HAP-1 (cell line): ENCODE data around the gene MAP3K15.
A peak's percentile ranks its signal among the peaks of the same experiment; 100 is the strongest.
"Not testable (repeated sequence)": the region's sequence is repeated elsewhere in the genome, so short reads cannot be mapped to it uniquely, and the experiment has no call there.

Source experiments
- DNase-seq, 2 experiments: peaks; one replicate each; pipeline ENCODE4 v3.0.0-alpha.2; 2016 to 2020; ENCODE audit warnings: low spot score in 2 of 2
- H3K27me3 ChIP-seq: fragments of 250-450 bp; sonication (Bioruptor Pico); 2 replicates; pipeline ENCODE4 v1.5.1; 2020; ENCODE audit warnings: low read depth, mild to moderate bottlenecking, moderate library complexity
- H3K36me3 ChIP-seq: fragments of 250-450 bp; sonication (Bioruptor Pico); replicated peaks from 2 replicates; pipeline ENCODE4 v1.5.1; 2020; ENCODE audit warnings: mild to moderate bottlenecking
- H3K4me1 ChIP-seq: fragments of 250-450 bp; sonication (Bioruptor Pico); 2 replicates; pipeline ENCODE4 v1.5.1; 2020; ENCODE audit warnings: mild to moderate bottlenecking
- H3K4me3 ChIP-seq: fragments of 250-450 bp; sonication (Bioruptor Pico); 2 replicates; pipeline ENCODE4 v1.5.1; 2020; ENCODE audit warnings: mild to moderate bottlenecking, moderate library complexity
- H3K9me3 ChIP-seq: fragments of 250-450 bp; sonication (Bioruptor Pico); 2 replicates; pipeline ENCODE4 v1.5.1; 2020; ENCODE audit warnings: mild to moderate bottlenecking, moderate library complexity
- in situ Hi-C: fragments of 300-500 bp; cut with MboI; formaldehyde crosslinking; loops from 3 replicates; pipeline ENCODE4 v1.14.3; 2020; ENCODE audit warnings: low sequenced_read_pairs, inconsistent platforms, mixed read lengths

MAP3K15 gene

DNA sequence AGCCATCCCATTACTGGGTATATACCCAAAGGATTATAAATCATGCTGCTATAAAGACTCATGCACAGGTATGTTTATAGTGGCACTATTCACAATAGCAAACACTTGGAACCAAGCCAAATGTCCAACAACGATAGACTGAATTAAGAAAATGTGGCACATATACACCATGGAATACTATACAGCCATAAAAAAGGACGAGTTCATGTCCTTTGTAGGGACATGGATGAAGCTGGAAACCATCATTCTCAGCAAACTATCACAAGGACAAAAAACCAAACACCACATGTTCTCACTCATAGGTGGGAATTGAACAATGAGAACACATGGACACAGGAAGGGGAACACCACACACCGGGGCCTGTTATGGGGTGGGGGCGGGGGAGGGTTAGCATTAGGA lies 92.6 kb downstream of the MAP3K15 start:
- in situ Hi-C loops, H3K4me3 ChIP-seq, H3K9me3 ChIP-seq, H3K27me3 ChIP-seq, H3K4me1 ChIP-seq, DNase-seq: not testable (repeated sequence)
- peaks cover 15% of the 10 kb centered on the region for H3K36me3 ChIP-seq

DNA sequence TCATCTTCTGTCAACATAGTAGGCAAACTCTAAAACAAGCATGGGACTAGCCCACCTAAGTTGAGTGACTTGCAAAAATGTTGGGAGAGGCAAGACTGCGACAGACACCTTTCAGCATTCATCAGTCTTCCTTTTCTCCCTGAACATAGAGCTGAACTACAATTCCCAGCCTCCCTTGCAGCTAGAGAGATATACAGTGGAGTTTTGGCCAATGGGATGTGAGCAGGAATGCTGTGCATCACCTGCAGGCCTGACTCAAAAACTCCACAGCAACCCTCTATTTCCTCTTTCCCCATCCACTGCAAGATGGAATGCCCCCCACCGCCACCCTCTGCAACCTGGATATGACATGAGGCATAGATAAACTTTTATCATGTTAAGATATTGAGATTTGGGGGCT lies 105.0 kb downstream of the MAP3K15 start:
- H3K4me3 ChIP-seq: no peak overlapping the region
- no peak for DNase-seq
- no peaks in the 10 kb centered on the region for H3K4me1 ChIP-seq
- no peaks in the 10 kb centered on the region for H3K27me3 ChIP-seq
- in situ Hi-C loops: no loop called here
- no peaks in the 10 kb centered on the region; the same call in 1 of the 2 replicates for H3K9me3 ChIP-seq
- peaks cover 15% of the 10 kb centered on the region for H3K36me3 ChIP-seq

DNA sequence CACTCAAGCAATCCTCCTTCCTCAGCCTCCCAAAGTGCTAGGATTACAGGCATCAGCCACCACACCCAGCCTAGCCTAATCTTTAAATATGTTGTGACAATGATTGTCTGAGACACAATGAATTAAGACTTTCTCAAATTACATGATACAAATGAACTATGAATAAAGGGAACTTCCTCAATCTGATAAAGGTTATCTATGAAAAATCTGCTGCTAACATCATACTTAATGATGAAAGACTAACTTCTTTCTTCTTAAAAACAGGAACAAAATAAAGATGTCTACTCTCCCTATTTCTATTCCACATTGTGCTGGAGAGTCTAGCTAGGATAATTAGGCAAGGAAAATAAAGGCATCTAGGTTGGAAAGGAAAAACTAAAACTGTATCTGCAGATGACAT lies 111.6 kb downstream of the MAP3K15 start:
- H3K27me3 ChIP-seq: no peaks in the 10 kb centered on the region
- no peaks in the 10 kb centered on the region for H3K9me3 ChIP-seq
- no peak overlapping the region for H3K4me3 ChIP-seq
- in situ Hi-C loops: no loop called here
- DNase-seq: no peak
- H3K36me3 ChIP-seq: 0 out of 2 replicates have a peak, but pooled peaks cover 3% of the 10 kb centered on the region
- H3K4me1 ChIP-seq: no peaks in the 10 kb centered on the region

DNA sequence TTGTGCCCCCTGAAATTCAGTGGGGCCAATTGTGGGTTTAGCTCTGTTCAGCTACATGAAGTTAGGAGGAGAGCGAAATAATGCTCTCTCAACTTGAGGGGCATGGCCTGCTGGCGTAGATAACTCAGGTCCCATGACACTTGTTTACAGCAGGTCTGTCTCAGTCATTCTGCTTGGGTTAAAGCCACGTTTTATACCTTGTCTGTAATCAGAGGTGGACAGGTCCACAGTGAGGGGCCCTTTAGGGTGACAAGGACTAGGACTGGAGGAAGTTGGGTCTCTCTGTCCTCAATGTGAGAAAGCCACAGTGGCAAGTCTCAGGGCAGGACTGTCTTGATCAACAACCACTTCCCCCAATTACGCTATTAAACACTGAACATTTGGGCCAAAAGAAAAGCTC lies 122.6 kb downstream of the MAP3K15 start:
- no peak for DNase-seq

DNA sequence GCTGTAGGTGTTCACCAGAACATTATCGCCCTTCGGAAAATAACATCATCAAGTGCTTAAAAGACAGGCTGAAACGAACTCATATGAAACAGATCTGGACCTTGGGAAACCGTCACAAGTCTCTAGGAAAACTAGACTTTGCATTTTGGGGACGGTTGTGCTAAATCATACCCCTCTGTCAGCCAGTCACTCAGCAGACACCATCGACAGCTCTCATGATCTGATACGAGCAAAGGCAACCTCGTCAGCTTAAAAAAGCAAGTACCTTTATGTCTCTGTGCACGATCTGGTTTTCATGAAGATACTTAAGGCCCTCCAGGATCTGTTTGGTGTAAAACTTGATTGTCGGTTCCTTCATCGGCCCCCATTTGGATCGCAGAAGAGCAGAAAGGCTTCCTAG lies 123.2 kb downstream of the MAP3K15 start:
- Histone ChIP-seq H3K4me1 (no peaks in the 10 kb centered on the region), H3K4me3 (no peak overlapping the region), H3K27me3 (no peaks in the 10 kb centered on the region), H3K36me3 (peaks cover 15% of the 10 kb centered on the region; the same call in 1 of the 2 replicates), H3K9me3 (no peaks in the 10 kb centered on the region)
- no peak for DNase-seq
- in situ Hi-C loops: loop anchor here (25.0 kb wide), 1 partner anchor 670 kb away; no protein-coding TSS in a partner anchor

More for the DNA sequence above, 122.6 kb downstream of the MAP3K15 start:
- no peaks in the 10 kb centered on the region for H3K9me3 ChIP-seq
- no peaks in the 10 kb centered on the region for H3K27me3 ChIP-seq
- H3K4me1 ChIP-seq: no peaks in the 10 kb centered on the region
- in situ Hi-C loops: loop anchor here (25.0 kb wide), 1 partner anchor 670 kb away; no protein-coding TSS in a partner anchor
- peaks cover 15% of the 10 kb centered on the region; the same call in 1 of the 2 replicates for H3K36me3 ChIP-seq
- H3K4me3 ChIP-seq: no peak overlapping the region

DNA sequence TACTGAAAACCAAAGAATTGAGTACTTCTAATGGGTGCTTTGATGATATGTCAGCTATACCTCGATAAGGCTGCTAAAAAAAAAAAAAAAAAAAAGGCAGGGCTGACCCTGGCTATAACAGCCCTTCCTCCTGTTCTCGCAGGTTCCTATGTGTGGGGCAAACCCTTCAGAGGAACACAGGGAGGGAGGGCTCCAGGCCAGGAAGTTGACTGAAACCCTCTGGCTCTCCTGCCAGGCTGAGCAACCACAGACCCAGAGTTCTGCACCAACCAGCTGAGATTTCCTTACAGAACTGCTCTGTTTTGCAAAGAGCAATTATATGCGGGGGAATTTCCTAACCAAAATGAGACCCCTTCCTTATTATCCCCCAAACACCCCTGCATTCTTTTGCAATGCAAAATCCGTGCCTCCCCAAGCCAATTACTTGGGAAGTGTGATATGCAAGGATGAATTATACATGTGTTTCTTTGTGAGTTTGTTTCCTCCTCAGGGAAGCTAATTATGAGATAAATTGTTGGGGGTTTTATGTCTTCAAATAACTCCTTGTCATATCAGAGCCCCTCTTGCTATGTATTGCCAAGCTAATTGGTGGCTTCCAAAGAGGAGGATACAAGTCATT lies 126.0 kb downstream of the MAP3K15 start:
- DNase-seq: no peak
- Histone ChIP-seq H3K9me3 (no peaks in the 10 kb centered on the region), H3K4me1 (no peaks in the 10 kb centered on the region), H3K4me3 (no peak overlapping the region), H3K36me3 (peaks cover 11% of the 10 kb centered on the region; the same call in 1 of the 2 replicates), H3K27me3 (no peaks in the 10 kb centered on the region)
- in situ Hi-C loops: loop anchor here (25.0 kb wide), 1 partner anchor 673 kb away; no protein-coding TSS in a partner anchor

DNA sequence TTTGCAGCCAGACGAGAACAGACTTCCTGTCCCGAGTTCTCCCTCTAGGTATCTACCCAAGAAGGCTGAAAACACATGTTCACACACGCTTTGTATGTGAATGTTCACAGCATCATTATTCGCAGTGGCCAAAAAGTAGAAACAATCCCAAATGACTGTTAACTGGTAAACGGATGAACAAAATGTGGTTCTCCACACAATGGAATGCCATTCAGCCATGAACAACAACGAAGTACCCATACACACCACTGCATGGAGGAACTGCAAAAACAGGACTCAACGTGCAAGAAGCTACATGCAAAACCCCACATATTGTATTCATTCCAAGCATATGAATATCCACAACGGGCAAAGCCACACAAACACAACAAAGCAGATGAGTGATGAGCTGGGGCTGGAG lies 126.6 kb downstream of the MAP3K15 start:
- Histone ChIP-seq H3K27me3 (no peaks in the 10 kb centered on the region), H3K36me3 (peaks cover 11% of the 10 kb centered on the region; the same call in 1 of the 2 replicates), H3K4me3 (no peak overlapping the region), H3K9me3 (no peaks in the 10 kb centered on the region), H3K4me1 (no peaks in the 10 kb centered on the region)
- no peak for DNase-seq
- in situ Hi-C loops: loop anchor here (25.0 kb wide), 1 partner anchor 674 kb away; no protein-coding TSS in a partner anchor

DNA sequence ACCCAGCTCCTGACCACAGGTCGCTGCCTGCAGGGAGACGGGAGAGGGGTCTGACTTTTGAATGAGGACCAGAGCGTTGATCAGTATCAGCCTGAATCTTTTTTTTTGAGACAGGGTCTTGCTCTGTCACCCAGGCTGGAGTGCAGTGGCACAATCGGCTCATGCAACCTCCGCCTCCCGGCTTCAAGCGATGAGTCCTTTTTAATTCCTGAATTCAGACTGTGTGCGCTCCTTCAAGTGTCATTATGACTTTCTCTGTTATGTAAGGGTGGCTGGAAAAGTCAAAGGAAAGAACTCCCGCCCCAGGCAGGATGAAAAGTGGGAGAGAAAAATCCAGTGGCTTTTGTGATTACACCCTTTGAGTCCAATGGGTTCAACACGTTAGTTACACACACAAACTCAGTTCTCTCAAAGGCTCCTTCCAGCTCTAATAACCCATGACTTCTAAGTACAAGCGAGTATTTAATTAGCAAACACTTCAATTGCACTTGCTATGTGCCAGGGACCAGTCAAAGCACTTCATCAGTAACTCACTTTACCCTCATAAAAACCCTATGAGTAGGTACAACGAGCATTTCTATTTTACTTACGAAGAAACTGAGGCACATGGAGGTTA lies 127.1 kb downstream of the MAP3K15 start:
- in situ Hi-C loops: loop anchor here (25.0 kb wide), 1 partner anchor 674 kb away; no protein-coding TSS in a partner anchor
- H3K36me3 ChIP-seq: peaks cover 11% of the 10 kb centered on the region; the same call in 1 of the 2 replicates
- H3K27me3 ChIP-seq: no peaks in the 10 kb centered on the region
- H3K4me3 ChIP-seq: no peak overlapping the region
- H3K9me3 ChIP-seq: no peaks in the 10 kb centered on the region
- H3K4me1 ChIP-seq: no peaks in the 10 kb centered on the region
- no peak for DNase-seq

DNA sequence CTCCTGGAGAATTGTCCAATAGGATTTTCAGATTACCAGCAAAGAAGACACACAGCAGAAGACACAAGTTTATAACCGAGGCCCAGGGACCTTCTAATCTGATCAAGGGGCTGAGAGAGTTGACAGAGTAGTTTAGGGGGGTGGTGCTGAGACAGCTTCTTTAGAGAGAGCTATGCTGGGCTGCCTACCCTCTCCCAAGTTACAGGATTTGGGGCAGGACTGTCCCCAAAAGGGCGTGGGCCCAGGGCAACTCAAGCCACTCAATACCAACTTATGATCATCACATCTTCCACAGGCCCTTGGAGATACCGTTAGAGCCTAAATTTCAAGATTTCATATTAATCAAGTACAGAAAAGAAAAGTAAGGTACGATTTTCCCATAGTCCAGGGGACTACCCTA lies 128.6 kb downstream of the MAP3K15 start:
- Histone ChIP-seq H3K27me3 (no peaks in the 10 kb centered on the region), H3K4me1 (no peaks in the 10 kb centered on the region), H3K4me3 (no peak overlapping the region), H3K9me3 (no peaks in the 10 kb centered on the region), H3K36me3 (peaks cover 11% of the 10 kb centered on the region; the same call in 1 of the 2 replicates)
- in situ Hi-C loops: loop anchor here (25.0 kb wide), 1 partner anchor 676 kb away; no protein-coding TSS in a partner anchor
- DNase-seq: no peak

DNA sequence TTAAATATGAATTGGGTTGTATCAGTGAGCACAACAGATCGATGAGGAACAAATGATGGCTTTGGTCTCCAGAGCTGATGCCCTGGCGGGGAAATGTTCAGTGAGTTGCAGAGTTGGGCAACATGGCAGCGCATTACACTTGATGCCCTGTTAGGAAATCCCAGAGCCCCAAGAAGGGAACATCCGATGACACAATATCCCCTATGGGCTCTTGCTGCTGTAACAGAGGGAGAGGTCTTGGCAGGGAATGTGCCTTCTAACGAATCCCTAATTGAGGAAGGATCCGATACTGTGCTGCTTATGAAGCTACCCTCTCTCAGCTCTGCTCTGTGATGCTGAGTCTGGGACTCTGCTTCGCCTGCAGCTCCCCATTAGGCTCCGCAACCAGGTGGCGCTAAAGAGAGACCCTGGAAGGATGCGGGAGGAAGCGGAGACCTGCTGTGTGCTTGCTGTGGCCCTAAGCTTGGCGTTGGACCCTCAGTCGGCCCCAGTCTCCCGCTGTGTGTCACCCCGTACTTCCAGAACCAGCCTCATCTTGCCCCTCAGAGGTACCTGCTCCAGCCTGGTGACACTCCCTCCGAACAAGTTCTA lies 132.7 kb downstream of the MAP3K15 start:
- Histone ChIP-seq H3K4me3 (no peak overlapping the region), H3K36me3 (peaks cover 9% of the 10 kb centered on the region), H3K4me1 (no peaks in the 10 kb centered on the region), H3K27me3 (no peaks in the 10 kb centered on the region), H3K9me3 (no peaks in the 10 kb centered on the region)
- DNase-seq: peak; percentile 43 to 77
- in situ Hi-C loops: loop anchor here (25.0 kb wide), 1 partner anchor 680 kb away; no protein-coding TSS in a partner anchor

DNA sequence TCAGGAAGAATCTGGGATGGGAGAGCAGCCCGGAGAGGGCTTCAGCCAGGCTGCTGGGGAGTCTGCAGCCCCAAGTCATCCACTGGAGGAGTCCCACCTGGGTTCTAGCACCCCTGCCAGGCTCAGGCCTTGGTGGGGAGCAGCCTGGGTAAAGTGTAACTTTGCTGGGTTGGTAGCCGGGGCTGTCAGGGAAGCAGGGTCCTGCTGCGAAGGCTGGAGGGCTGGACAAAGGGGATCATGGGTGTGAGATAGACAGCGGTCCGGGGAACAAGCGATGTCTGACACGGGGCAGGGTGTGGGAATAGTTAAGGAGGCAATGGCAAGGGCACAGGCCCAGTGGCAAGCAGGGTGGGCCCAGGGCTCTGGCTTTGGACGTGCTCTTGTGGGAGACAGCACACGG lies 134.0 kb downstream of the MAP3K15 start:
- no peak overlapping the region for H3K4me3 ChIP-seq
- in situ Hi-C loops: loop anchor here (25.0 kb wide), 1 partner anchor 681 kb away; no protein-coding TSS in a partner anchor

DNA sequence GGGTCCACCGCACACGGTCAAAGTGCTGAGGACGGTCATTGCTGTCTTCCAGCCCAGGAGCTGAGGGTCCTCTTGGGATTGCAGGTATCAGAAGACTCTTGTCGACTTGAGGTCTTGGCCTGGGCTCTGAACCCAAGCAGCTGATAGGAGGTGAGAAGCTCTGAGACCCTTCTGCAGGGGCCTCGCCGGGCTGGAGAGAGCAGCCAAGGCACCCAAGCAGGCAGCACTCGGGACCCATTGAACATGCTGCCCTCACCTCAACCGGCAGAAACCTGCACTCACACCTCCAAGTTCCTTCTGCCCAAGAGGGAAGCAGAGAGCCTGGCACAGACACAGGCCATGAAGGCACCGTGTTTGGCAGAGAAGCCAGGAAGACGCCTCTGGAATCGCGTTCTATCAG lies 137.5 kb downstream of the MAP3K15 start:
- no peaks in the 10 kb centered on the region; the same call in 1 of the 2 replicates for H3K4me1 ChIP-seq
- in situ Hi-C loops: loop anchor here (10.0 to 25.0 kb wide), 3 partner anchors 147 to 685 kb away; no protein-coding TSS in a partner anchor
- peaks cover 9% of the 10 kb centered on the region for H3K36me3 ChIP-seq

More for the DNA sequence above, 134.0 kb downstream of the MAP3K15 start:
- no peaks in the 10 kb centered on the region for H3K9me3 ChIP-seq
- no peaks in the 10 kb centered on the region for H3K4me1 ChIP-seq
- no peak for DNase-seq
- H3K36me3 ChIP-seq: peaks cover 9% of the 10 kb centered on the region
- H3K27me3 ChIP-seq: no peaks in the 10 kb centered on the region

DNA sequence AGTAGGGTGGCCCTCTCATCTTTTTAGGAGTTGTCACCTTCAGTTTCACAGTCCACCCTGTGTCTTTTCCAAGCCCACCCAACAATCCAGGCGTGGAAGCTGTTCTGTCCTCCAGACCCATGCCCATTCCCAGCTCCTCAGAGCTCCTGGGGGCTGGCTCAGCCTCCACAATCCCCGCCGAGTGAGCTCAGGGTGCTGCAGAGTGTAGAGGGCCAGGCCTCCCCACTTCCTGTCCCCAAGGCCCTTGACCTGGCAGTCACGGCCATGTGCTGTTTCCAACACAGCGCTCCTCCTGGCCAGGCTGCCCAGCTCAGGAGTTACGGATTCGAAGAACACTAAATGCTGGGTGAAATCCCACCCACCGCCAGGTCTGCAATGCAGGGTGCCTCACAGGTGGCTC lies 139.8 kb downstream of the MAP3K15 start:
- DNase-seq: no peak
- Histone ChIP-seq H3K9me3 (no peaks in the 10 kb centered on the region), H3K4me3 (no peak overlapping the region), H3K27me3 (no peaks in the 10 kb centered on the region), H3K4me1 (peaks cover 5% of the 10 kb centered on the region), H3K36me3 (peaks cover 21% of the 10 kb centered on the region)
- in situ Hi-C loops: loop anchor here (10.0 to 25.0 kb wide), 3 partner anchors 149 to 687 kb away; no protein-coding TSS in a partner anchor

More for the DNA sequence above, 137.5 kb downstream of the MAP3K15 start:
- Histone ChIP-seq H3K27me3 (no peaks in the 10 kb centered on the region), H3K9me3 (no peaks in the 10 kb centered on the region), H3K4me3 (no peak overlapping the region)
- DNase-seq: no peak
